Breast epithelium (tissue), 3 donors: Measurements from ENCODE around the gene SMAD6.

Experiments used
- POLR2AphosphoS5 ChIP-seq, 3 donors: sonication (generic); formaldehyde crosslinking; IDR thresholded peaks; one replicate each; pipeline ENCODE4 v1.6.1; 2017; ENCODE audit warnings: antibody characterized with exemption in 3 of 3
- TF ChIP-seq, protein P1 (sequence below), 3 donors: fragments of 450-650 bp; IDR thresholded peaks; one replicate each; pipeline ENCODE4 v1.5.1; 2016 to 2017; ENCODE audit warnings: antibody characterized with exemption in 3 of 3, mild to moderate bottlenecking in 3 of 3, moderate library complexity in 3 of 3

DNA sequence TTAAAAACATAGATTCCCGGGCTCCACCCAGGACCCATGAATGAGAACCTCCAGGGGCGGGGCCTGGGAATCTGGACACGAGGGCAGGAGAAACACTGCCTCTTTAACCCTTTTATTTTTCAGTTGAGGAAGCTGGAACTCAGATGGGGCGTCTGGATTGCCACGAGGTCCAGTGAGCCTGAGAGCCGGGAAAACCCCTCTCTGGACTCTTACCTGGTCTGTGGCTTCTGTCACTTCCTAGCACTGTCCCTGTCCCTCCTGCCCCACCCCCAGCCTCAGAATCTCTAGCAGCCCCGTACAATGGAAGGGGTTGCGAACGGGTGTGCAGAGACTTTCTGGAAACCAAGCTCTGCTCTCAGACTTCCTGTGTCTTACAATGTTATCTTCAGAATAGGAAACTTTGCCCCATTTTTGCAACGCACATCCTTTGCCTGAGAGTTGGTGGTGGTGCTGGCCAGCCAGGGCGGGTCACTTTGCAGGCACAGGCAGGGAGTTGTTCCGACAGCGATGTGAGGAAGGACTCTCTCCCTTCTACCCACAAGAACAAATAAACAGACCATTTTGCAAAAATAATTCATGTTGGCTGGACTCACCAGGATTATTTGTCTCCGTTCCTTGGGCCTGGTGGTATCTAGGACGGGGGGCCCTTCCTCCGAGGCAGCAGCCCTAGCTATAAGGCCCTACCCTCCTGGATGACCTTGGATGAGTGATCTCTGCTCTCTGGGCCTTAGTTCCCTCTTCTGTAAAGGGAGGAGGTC is 59.1 kb downstream of the SMAD6 start:
- TF ChIP-seq, protein P1, sequence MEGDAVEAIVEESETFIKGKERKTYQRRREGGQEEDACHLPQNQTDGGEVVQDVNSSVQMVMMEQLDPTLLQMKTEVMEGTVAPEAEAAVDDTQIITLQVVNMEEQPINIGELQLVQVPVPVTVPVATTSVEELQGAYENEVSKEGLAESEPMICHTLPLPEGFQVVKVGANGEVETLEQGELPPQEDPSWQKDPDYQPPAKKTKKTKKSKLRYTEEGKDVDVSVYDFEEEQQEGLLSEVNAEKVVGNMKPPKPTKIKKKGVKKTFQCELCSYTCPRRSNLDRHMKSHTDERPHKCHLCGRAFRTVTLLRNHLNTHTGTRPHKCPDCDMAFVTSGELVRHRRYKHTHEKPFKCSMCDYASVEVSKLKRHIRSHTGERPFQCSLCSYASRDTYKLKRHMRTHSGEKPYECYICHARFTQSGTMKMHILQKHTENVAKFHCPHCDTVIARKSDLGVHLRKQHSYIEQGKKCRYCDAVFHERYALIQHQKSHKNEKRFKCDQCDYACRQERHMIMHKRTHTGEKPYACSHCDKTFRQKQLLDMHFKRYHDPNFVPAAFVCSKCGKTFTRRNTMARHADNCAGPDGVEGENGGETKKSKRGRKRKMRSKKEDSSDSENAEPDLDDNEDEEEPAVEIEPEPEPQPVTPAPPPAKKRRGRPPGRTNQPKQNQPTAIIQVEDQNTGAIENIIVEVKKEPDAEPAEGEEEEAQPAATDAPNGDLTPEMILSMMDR (IDR thresholded peaks at IDR 0.05) = no peak
- TF ChIP-seq POLR2AphosphoS5 (IDR thresholded peaks at IDR 0.05) = no peak
